H1 (cell line): Measurements from ENCODE around the gene PRKACA.

Source experiments
- ATF3 ChIP-seq: IDR thresholded peaks from 2 replicates; pipeline ENCODE4 v1.6.1; 2011; ENCODE audit warnings: low read depth, mild to moderate bottlenecking, low read length; ENCODE audit not compliant: insufficient read depth
- CTCF ChIP-seq, 3 experiments: IDR thresholded peaks; 1 replicate in 2 of 3; 2 replicates in 1 of 3; pipeline versions ENCODE4 v1.5.1 to v1.6.1; 2011; ENCODE audit warnings: low read length in 3 of 3, mild to moderate bottlenecking in 3 of 3, inconsistent platforms in 2 of 3, low read depth in 1 of 3, moderate library complexity in 1 of 3; ENCODE audit not compliant: insufficient read depth in 1 of 3; ENCODE audit errors: control extremely low read depth in 1 of 3
- E2F6 ChIP-seq: IDR thresholded peaks from 2 replicates; pipeline ENCODE4 v1.6.1; 2012; ENCODE audit warnings: inconsistent platforms
- EZH2 ChIP-seq: fragments of 200-600 bp; sonication (generic); IDR thresholded peaks from 2 replicates; pipeline ENCODE4 v1.7.1; 2012; ENCODE audit warnings: low read depth, mild to moderate bottlenecking, moderate library complexity, low read length, inconsistent platforms; ENCODE audit not compliant: severe bottlenecking
- JUND ChIP-seq: IDR thresholded peaks from 2 replicates; pipeline ENCODE4 v1.6.1; 2011; ENCODE audit warnings: mild to moderate bottlenecking, improper control_type of control experiment, low read length
- PHF8 ChIP-seq: fragments of 200-600 bp; sonication (generic); conservative IDR thresholded peaks from 2 replicates; pipeline ENCODE4 v1.7.1; 2012; ENCODE audit warnings: low read depth, mild to moderate bottlenecking, inconsistent platforms, low read length, moderate library complexity
- POLR2A ChIP-seq, 2 experiments: IDR thresholded peaks; 1 replicate in 1 of 2; 2 replicates in 1 of 2; pipeline ENCODE4 v1.6.1; 2011; ENCODE audit warnings: low read depth in 2 of 2, low read length in 2 of 2, mild to moderate bottlenecking in 2 of 2; ENCODE audit errors: control extremely low read depth in 1 of 2
- POLR2AphosphoS5 ChIP-seq: IDR thresholded peaks from 2 replicates; pipeline ENCODE4 v1.6.1; 2011; ENCODE audit warnings: low read depth, low read length
- RXRA ChIP-seq: IDR thresholded peaks from 2 replicates; pipeline ENCODE4 v1.6.1; 2011; ENCODE audit warnings: low read depth, mild to moderate bottlenecking, low read length, moderate library complexity; ENCODE audit not compliant: insufficient read depth
- SIX5 ChIP-seq: IDR thresholded peaks from 2 replicates; pipeline ENCODE4 v1.6.1; 2011; ENCODE audit warnings: mild to moderate bottlenecking, low read depth, low read length
- SP2 ChIP-seq: IDR thresholded peaks from 2 replicates; pipeline ENCODE4 v1.6.1; 2012; ENCODE audit warnings: mild to moderate bottlenecking, low read length, inconsistent platforms
- TEAD4 ChIP-seq: IDR thresholded peaks from 2 replicates; pipeline ENCODE4 v1.6.1; 2012; ENCODE audit warnings: low read depth, low read length, inconsistent platforms, mixed read lengths

- TF ChIP-seq TEAD4: no peak
- no peak for TF ChIP-seq EZH2
- no peak for TF ChIP-seq CTCF (IDR thresholded peaks at IDR 0.05; ENCODE audit: control extremely low read depth in 1 of 3, insufficient read depth in 1 of 3, low read depth in 1 of 3, low read length in 3 of 3)
- TF ChIP-seq SIX5: no peak
- no peak for TF ChIP-seq PHF8
- TF ChIP-seq E2F6: no peak
- TF ChIP-seq POLR2AphosphoS5: no peak
- no peak for TF ChIP-seq SP2
- no peak for TF ChIP-seq POLR2A (IDR thresholded peaks at IDR 0.05; ENCODE audit: control extremely low read depth in 1 of 2, low read depth in 2 of 2, low read length in 2 of 2)
- no peak for TF ChIP-seq ATF3
- TF ChIP-seq JUND: no peak
- no peak for TF ChIP-seq RXRA
These were observed 47.1 kb downstream of the PRKACA start for GRCh38 chr19:14070268-14071050.
